GM10248 (cell line): ENCODE data around the gene ATP2B3.

Experiments
- CTCF ChIA-PET: fragments of 300-600 bp; sonication (Branson Sonifier 250); formaldehyde crosslinking; extraction: SDS; loops from one replicate; lab custom pipeline; 2021; ENCODE audit warnings: antibody characterized with exemption; lab: Yijun Ruan, JAX
- POLR2A ChIA-PET: fragments of 350-650 bp; sonication (Branson Sonifier 250); formaldehyde crosslinking; extraction: SDS; loops from one replicate; lab custom pipeline; 2020; ENCODE audit warnings: antibody characterized with exemption; lab: Yijun Ruan, JAX
- DNase-seq: peaks from one replicate; pipeline ENCODE4 v3.0.0; 2012; ENCODE audit errors: extremely low spot score
- TF ChIP-seq, protein P1 (sequence below): IDR thresholded peaks from 2 replicates; pipeline ENCODE4 v1.5.1; 2012; ENCODE audit warnings: mild to moderate bottlenecking, low read depth; ENCODE audit errors: extremely low read depth, missing control alignments, control extremely low read depth

ATP2B3 gene

DNA sequence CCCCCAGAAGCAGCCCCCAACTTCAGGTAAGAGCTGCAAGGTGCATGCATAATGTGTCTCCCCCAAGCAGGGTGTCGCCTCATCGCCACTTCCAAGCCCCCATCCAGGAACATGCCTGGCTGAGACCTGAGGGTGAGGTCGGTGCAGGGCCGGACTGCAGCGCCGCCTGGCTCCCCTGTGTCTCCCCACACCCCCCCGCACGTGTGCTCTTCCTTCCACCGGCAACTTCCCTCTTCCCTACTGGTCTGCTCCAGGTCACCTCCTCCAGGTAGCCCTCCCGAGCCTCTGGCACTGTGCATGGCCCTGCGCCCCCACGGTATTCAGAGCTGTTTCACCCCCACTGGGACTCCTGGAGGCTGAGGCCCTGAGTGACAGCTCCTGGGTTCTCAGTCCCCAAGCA is 24.9 kb upstream of the ATP2B3 start:
- no peak for DNase-seq
- CTCF ChIA-PET = interaction anchor here (2.7 kb wide), 1 partner anchor 14 kb away, joined by 9 read pairs; no protein-coding TSS in a partner anchor
- TF ChIP-seq, protein P1, sequence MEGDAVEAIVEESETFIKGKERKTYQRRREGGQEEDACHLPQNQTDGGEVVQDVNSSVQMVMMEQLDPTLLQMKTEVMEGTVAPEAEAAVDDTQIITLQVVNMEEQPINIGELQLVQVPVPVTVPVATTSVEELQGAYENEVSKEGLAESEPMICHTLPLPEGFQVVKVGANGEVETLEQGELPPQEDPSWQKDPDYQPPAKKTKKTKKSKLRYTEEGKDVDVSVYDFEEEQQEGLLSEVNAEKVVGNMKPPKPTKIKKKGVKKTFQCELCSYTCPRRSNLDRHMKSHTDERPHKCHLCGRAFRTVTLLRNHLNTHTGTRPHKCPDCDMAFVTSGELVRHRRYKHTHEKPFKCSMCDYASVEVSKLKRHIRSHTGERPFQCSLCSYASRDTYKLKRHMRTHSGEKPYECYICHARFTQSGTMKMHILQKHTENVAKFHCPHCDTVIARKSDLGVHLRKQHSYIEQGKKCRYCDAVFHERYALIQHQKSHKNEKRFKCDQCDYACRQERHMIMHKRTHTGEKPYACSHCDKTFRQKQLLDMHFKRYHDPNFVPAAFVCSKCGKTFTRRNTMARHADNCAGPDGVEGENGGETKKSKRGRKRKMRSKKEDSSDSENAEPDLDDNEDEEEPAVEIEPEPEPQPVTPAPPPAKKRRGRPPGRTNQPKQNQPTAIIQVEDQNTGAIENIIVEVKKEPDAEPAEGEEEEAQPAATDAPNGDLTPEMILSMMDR = no peak
- POLR2A ChIA-PET = no interaction called here

DNA sequence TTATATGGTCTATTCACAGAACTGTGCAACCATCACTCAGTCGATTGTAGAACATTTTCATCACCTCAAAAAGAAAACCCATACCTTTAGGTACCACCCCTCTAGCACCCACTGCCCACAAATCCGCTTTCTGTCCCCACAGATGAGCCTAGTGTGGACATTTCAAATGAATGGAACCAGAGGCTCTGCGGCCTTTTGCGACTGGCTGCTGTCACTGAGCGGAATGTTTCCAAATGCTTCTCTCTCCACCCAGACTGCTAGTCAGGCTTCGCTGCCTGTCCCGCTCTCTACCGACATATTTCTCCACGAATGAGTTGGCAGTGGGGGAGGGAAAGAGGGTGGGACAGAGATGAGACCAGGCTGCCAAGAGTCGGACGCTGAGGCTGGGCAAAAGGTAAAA is 24.4 kb upstream of the ATP2B3 start:
- CTCF ChIA-PET = no interaction called here
- DNase-seq = no peak
- TF ChIP-seq, protein P1 = no peak
- POLR2A ChIA-PET = no interaction called here

DNA sequence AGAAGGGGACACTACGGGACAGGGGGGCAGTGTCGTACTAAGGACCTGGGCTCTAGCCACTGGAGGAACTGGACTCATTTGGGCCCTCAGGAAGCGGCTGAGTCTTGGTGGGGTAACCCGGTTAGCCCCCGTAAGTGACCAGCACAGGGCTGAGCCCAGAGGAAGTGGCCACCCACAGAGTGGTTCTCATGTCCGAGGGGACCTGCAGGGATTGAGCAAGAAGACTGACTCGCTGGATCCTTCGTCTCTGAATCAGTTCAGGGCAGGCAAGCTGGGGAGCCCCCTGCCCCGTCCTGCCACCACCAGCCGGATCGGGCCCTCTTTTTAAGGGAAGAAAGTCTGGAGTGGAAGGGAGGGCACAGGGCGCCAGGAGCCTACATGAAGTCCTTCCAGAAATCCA is 23.4 kb upstream of the ATP2B3 start:
- CTCF ChIA-PET = interaction anchor here (1.1 kb wide), 1 partner anchor 23 kb away, joined by 3 read pairs; the partner anchor contains the start of gene HAUS7
- TF ChIP-seq, protein P1 = no peak
- POLR2A ChIA-PET = no interaction called here
- DNase-seq = no peak

GRCh38 chrX:153494541-153495361 is 22.7 kb upstream of the ATP2B3 start, which contains the start of gene BGN:
Gene BGN (plus strand): TSS chrX:153494980. CDS start chrX:153504632, 9,652 bp downstream.
- ChIA-PET POLR2A (no interaction called here), CTCF (interaction anchor here (1.1 kb wide), 1 partner anchor 24 kb away, joined by 3 read pairs; the partner anchor contains the start of gene HAUS7)
- TF ChIP-seq, protein P1 = no peak
- DNase-seq = no peak

DNA sequence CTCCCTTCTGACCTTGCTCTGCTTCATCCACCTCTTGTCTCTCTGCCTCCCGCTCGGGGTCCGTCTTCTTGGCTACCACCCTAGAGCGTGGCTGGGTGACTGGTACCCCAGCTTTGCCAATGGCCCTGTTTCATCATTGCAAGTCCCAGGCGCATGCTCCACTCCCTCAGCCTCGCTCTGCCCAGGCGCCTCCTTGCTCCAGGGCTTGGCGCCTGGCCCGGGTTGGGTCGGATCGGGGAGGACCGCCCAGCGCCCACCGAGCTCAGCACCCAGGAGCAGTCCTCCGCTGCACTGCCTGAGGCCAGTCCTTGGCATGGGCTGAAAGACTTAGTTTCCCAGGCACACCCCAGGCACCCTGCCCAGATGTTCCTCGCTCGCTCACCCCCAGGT is 22.1 kb upstream of the ATP2B3 start:
- CTCF ChIA-PET = no interaction called here
- TF ChIP-seq, protein P1 = no peak
- no peak for DNase-seq
- POLR2A ChIA-PET = no interaction called here

DNA sequence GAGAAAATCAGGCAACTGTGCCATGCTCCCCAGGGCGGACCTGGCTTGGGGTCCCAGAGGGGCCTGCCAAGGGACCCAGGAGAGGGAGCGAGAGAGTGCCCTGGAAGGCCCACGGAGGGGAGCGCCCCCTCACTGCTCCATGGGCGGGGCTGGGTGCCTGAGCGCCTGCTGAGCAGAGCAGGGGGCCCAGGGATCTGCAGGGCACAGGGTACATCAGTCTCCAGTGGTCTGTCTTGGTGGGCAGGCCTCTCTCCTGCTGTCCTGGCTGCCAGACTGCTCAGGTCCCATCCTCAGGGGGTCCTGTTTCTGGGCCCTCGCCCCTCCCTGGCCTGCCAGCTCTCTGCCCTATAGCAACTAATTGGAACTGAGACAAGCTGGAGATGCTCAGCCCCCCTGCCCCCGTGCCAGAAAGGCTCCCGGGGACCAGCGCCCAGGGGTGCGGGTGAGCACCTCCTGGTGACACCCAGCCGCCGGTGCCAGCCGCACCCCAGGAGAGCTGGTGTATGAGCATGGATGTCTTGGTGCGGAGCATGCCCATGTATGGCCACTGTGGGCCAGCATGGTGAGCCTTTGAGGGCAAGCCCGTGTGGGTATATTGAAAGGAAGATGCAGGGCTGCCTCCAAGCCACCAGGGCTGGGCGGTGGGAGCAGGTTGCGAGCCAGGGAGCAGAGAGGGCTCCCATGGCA is 21.4 kb upstream of the ATP2B3 start:
- POLR2A ChIA-PET = no interaction called here
- TF ChIP-seq, protein P1 = no peak
- CTCF ChIA-PET = no interaction called here
- no peak for DNase-seq
